ENCODE data around the gene SYT13.

DNA sequence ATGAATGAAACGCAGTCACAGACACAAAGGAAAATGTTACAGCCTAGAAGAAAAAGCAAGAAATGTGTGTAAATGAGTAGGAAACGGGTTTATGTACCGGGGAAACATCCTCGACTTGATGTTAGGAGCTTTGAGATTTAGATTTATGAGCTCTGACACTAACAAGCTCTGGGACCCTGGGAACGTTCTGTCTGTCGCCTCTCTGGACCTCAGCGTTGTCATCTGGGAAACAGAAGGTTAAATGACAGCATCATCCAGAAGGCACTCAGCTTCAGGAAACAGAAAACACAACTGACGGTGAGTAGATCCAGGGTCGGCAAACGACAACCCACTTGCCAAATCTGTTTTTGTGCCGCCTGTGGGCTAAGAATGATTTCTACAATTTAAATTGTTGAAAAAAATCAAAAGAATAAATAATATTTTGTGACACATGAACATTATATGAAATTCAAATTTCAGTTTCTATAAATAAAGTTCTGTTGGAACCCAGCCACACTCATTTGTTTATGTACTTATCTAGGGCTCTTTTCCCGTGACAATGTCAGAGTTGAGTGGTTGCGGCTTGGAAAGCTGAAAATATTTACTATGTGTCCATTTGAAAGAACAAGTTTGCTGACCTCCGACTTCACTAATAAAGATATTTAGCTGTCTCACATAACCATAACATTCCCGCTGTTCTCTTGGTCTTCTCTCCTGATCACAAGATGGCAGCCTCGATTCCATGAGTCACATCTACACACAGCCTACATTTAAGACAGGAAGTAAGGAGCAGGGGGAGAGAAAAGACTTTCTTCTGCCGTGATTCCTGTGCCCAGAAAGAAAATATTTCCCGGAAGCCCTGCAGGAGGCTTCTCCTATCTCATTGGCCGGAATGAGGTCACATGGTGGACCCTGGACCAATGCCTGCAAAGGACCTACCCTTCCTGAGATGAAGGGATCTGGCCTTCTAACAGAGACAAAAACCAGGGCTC, 47.1 kb upstream of the SYT13 start:
- TF ChIP-seq ESRRG (CRISPR knock-in tag; IDR thresholded peaks at IDR 0.05) (no peak), ZFP30 (CRISPR knock-in tag; IDR thresholded peaks at IDR 0.05) (no peak), PATZ1 (CRISPR knock-in tag; IDR thresholded peaks at IDR 0.05; ENCODE audit: borderline replicate concordance) (no peak), POU6F1 (CRISPR knock-in tag; IDR thresholded peaks at IDR 0.05; ENCODE audit: borderline replicate concordance, low read depth) (no peak), ZFP3 (CRISPR knock-in tag; IDR thresholded peaks at IDR 0.05) (no peak)

Data from SK-N-SH treated with all-trans-retinoic acid at 6 μM for 48 hours (cell line).